NCI-H187 (cell line): ENCODE results near the gene SLC39A9.
A peak's percentile ranks its signal among the peaks of the same experiment; 100 is the strongest.

ENCODE experiments used
- DNase-seq, 2 experiments: peaks; one replicate each; lab custom pipeline; 2025; lab: John Stamatoyannopoulos, UW

The SLC39A9 gene

GRCh38 chr14:69424149-69424923, 25.8 kb downstream of the SLC39A9 start:
- no peak for DNase-seq

- DNase-seq: no peak
These were observed 29.1 kb downstream of the SLC39A9 start for GRCh38 chr14:69427596-69427995.

GRCh38 chr14:69428289-69428998, 30.0 kb downstream of the SLC39A9 start:
- DNase-seq: no peak

- DNase-seq: no peak
These were observed 31.2 kb downstream of the SLC39A9 start for GRCh38 chr14:69429643-69430042.

GRCh38 chr14:69430306-69430939, 31.9 kb downstream of the SLC39A9 start:
- no peak for DNase-seq

GRCh38 chr14:69432364-69432763, 33.9 kb downstream of the SLC39A9 start:
- no peak for DNase-seq

GRCh38 chr14:69439521-69440270, 41.2 kb downstream of the SLC39A9 start:
- DNase-seq: no peak

- DNase-seq: no peak
These were observed 43.5 kb downstream of the SLC39A9 start for GRCh38 chr14:69441948-69442347.

- DNase-seq: no peak
These were observed 44.9 kb downstream of the SLC39A9 start for GRCh38 chr14:69443296-69443805.

GRCh38 chr14:69449216-69449615, 50.7 kb downstream of the SLC39A9 start:
- no peak for DNase-seq

- DNase-seq: no peak
These were observed 53.4 kb downstream of the SLC39A9 start for GRCh38 chr14:69451941-69452340.

GRCh38 chr14:69458350-69458749, 59.9 kb downstream of the SLC39A9 start:
- no peak for DNase-seq

- DNase-seq: no peak
These were observed 60.6 kb downstream of the SLC39A9 start for GRCh38 chr14:69459122-69459521.

GRCh38 chr14:69460093-69460701, 61.7 kb downstream of the SLC39A9 start:
- peak; percentile 27 to 60 for DNase-seq

GRCh38 chr14:69464379-69464778, 65.9 kb downstream of the SLC39A9 start:
- no peak for DNase-seq

GRCh38 chr14:69464829-69465228, 66.3 kb downstream of the SLC39A9 start:
- DNase-seq: no peak

- DNase-seq: no peak
These were observed 70.5 kb downstream of the SLC39A9 start for GRCh38 chr14:69468949-69469348.

GRCh38 chr14:69471436-69471835, 72.9 kb downstream of the SLC39A9 start:
- DNase-seq: no peak

GRCh38 chr14:69471916-69472315, 73.4 kb downstream of the SLC39A9 start:
- no peak for DNase-seq

- no peak for DNase-seq
These were observed 74.8 kb downstream of the SLC39A9 start for GRCh38 chr14:69473260-69473659.

GRCh38 chr14:69473946-69474345, 75.5 kb downstream of the SLC39A9 start:
- no peak for DNase-seq
